Stomach (tissue), 9 donors: ENCODE results near the gene HERC4. TPM values are rescaled to one million over a fixed set of nuclear protein-coding genes. Genes with fewer than 3 reads are reported as not detected.

Source experiments
- DNase-seq, 2 donors: peaks; one replicate each; pipeline versions ENCODE4 v3.0.0 to v3.0.0-alpha.2; 2013 to 2019
- H3K27ac ChIP-seq, 5 donors: fragments of 200-600 bp in 4 of 5; sonication (generic) in 4 of 5; one replicate each; pipeline ENCODE4 v1.5.1; 2013 to 2019; ENCODE audit warnings: mild to moderate bottlenecking in 1 of 5, moderate library complexity in 1 of 5
- H3K27me3 ChIP-seq, 3 donors: fragments of 200-600 bp; sonication (generic); one replicate each; pipeline ENCODE4 v1.5.1; 2017 to 2019; ENCODE audit warnings: mixed run types in 1 of 3
- H3K36me3 ChIP-seq, 4 donors: fragments of 200-600 bp; sonication (generic); 1 replicate in 3 of 4; 2 replicates in 1 of 4; pipeline ENCODE4 v1.5.1; 2016 to 2019
- H3K4me1 ChIP-seq, 4 donors: fragments of 200-600 bp; sonication (generic); one replicate each; pipeline ENCODE4 v1.5.1; 2016 to 2019
- H3K4me3 ChIP-seq, 4 donors: fragments of 200-600 bp; sonication (generic) in 3 of 4; one replicate each; pipeline ENCODE4 v1.5.1; 2016 to 2019; ENCODE audit warnings: mild to moderate bottlenecking in 1 of 4
- H3K9me3 ChIP-seq, 4 donors: fragments of 200-600 bp; sonication (generic); one replicate each; pipeline ENCODE4 v1.5.1; 2016 to 2019
- CTCF ChIP-seq, 7 experiments: fragments of 450-650 bp in 4 of 7; fragments of 200-600 bp in 3 of 7; sonication (generic) in 3 of 7; IDR thresholded peaks; one replicate each; pipeline ENCODE4 v1.5.1; 2016 to 2019; ENCODE audit warnings: antibody characterized with exemption in 7 of 7, control low read depth in 2 of 7, mild to moderate bottlenecking in 1 of 7
- EP300 ChIP-seq: sonication (generic); formaldehyde crosslinking; IDR thresholded peaks from one replicate; pipeline ENCODE4 v1.6.1; 2017; ENCODE audit warnings: antibody characterized with exemption
- POLR2A ChIP-seq, 4 donors: fragments of 450-650 bp; IDR thresholded peaks; one replicate each; pipeline ENCODE4 v1.6.1; 2016; ENCODE audit warnings: antibody characterized with exemption in 4 of 4, control low read depth in 2 of 4, mild to moderate bottlenecking in 1 of 4, moderate library complexity in 1 of 4
- POLR2AphosphoS5 ChIP-seq, 3 donors: sonication (generic); formaldehyde crosslinking; IDR thresholded peaks; one replicate each; pipeline ENCODE4 v1.6.1; 2016; ENCODE audit warnings: antibody characterized with exemption in 3 of 3
- WGBS, 5 donors: extraction: QIAGEN DNeasy Blood & Tissue Kit in 3 of 5; methylation state at CpG; one replicate each; pipeline versions ENCODE4 v1.1.5 to v1.1.7; 2013 to 2018; 5-methylcytosine and 5-hydroxymethylcytosine counted together
- intact Hi-C: fragments of 100-400 bp; cut with DNase I; formaldehyde crosslinking; loops from one replicate; pipeline ENCODE4 v1.15.1; 2023; ENCODE audit warnings: low total_unique reads
- polyA plus RNA-seq, 3 donors: library from polyadenylated mRNA; stranded (reverse); fragments of 200-250 nt; gene quantifications; one replicate each; pipeline ENCODE4 v1.2.3, GENCODE V29; 2013
- total RNA-seq, 5 donors: library from RNA; depleted of rRNA; stranded (reverse); fragments of >200 nt; gene quantifications; one replicate each; pipeline versions ENCODE4 v1.1.0 to v1.2.3, GENCODE V29; 2014 to 2016
- donor health status: healthy with polysubstance abuse.
- donor health status: Bipolar disorder and iron deficiency.
- donor health status: healthy.

HERC4 gene
- total and polyA plus RNA-seq, 8 donors = 5.8 to 116 (median 14.4) TPM

GRCh38 chr10:67926951-67927350 is 148.1 kb downstream of the HERC4 start:
- no peak for DNase-seq
- Histone ChIP-seq H3K9me3 (no peaks in the 10 kb centered on the region), H3K4me3 (no peak overlapping the region), H3K4me1 (no peaks in the 10 kb centered on the region), H3K27me3 (no peaks in the 10 kb centered on the region), H3K27ac (no peak overlapping the region), H3K36me3 (peaks cover 21 to 89% (median 84%) of the 10 kb centered on the region in 4 donors)
- intact Hi-C loops = no loop called here
- 94 to 98% (median 96%) methylated on average over 1 of the region's 1 CpG for WGBS, 5 donors
- TF ChIP-seq POLR2AphosphoS5 (IDR thresholded peaks at IDR 0.05) (no peak), POLR2A (IDR thresholded peaks at IDR 0.05) (no peak), EP300 (no peak), CTCF (IDR thresholded peaks at IDR 0.05) (no peak)

DNA sequence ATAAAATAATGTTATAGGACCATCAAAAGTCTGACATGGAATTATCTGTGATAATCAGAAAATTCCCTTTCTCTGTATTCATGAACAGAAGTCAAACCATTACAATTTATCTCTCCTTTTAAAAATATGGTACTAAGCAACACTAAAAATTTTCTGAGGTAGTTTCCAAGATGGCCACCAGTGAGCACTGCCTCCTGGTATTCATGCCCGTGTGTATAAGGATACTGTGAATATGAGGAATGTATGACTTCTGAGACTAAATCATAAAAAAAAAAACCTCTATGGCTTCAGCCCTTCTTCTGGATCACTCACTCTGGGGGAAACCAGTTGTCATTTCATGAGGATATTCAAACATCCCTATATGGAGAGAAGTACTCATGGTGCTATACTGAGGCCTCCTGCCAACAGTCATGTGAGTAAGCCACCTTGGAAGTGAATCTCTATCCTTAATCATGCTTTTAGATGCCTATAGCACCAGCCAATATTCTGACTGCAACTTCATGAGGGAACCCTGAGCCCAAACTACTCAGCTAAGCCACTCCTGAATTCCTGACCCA is 149.6 kb downstream of the HERC4 start:
- no peak overlapping the region for H3K27ac ChIP-seq
- intact Hi-C loops = no loop called here
- no peak for DNase-seq
- 85 to 92% (median 91%) methylated on average over 1 of the region's 1 CpG for WGBS, 5 donors
- TF ChIP-seq POLR2AphosphoS5 (IDR thresholded peaks at IDR 0.05) (no peak), CTCF (IDR thresholded peaks at IDR 0.05) (no peak), EP300 (no peak), POLR2A (IDR thresholded peaks at IDR 0.05) (no peak)
- H3K9me3 ChIP-seq = no peaks in the 10 kb centered on the region
- no peaks in the 10 kb centered on the region for H3K4me1 ChIP-seq
- peaks cover 11 to 75% (median 72%) of the 10 kb centered on the region in 4 donors for H3K36me3 ChIP-seq
- H3K4me3 ChIP-seq = no peak overlapping the region
- no peaks in the 10 kb centered on the region for H3K27me3 ChIP-seq

- 87 to 94% (median 92%) methylated on average over 3 of the region's 3 CpGs for WGBS, 5 donors
- Histone ChIP-seq H3K27me3 (no peaks in the 10 kb centered on the region), H3K9me3 (no peaks in the 10 kb centered on the region), H3K4me3 (no peak overlapping the region), H3K36me3 (peaks cover 11 to 72% (median 63%) of the 10 kb centered on the region in 4 donors), H3K27ac (no peak overlapping the region), H3K4me1 (no peaks in the 10 kb centered on the region)
- TF ChIP-seq POLR2AphosphoS5 (IDR thresholded peaks at IDR 0.05) = no peak
- TF ChIP-seq CTCF (IDR thresholded peaks at IDR 0.05) = no peak
- TF ChIP-seq POLR2A (IDR thresholded peaks at IDR 0.05) = no peak
- TF ChIP-seq EP300 = no peak
- intact Hi-C loops = no loop called here
- DNase-seq = no peak
Observed at GRCh38 chr10:67924136-67924535, 150.9 kb downstream of the HERC4 start.

- Histone ChIP-seq H3K27ac (no peak overlapping the region), H3K4me1 (no peaks in the 10 kb centered on the region), H3K36me3 (peaks cover 11 to 76% (median 64%) of the 10 kb centered on the region in 4 donors), H3K27me3 (no peaks in the 10 kb centered on the region), H3K4me3 (no peak overlapping the region), H3K9me3 (no peaks in the 10 kb centered on the region)
- WGBS, 5 donors = 91 to 96% (median 94%) methylated on average over 5 of the region's 5 CpGs
- intact Hi-C loops = no loop called here
- no peak for DNase-seq
- TF ChIP-seq POLR2A (IDR thresholded peaks at IDR 0.05) = no peak
- TF ChIP-seq POLR2AphosphoS5 (IDR thresholded peaks at IDR 0.05) = no peak
- no peak for TF ChIP-seq CTCF (IDR thresholded peaks at IDR 0.05)
- no peak for TF ChIP-seq EP300
Observed at GRCh38 chr10:67923551-67923950, 151.5 kb downstream of the HERC4 start.
